SJCRH30 (cell line): ENCODE results near the gene C17orf67. TPM values are rescaled to one million over a fixed set of nuclear protein-coding genes. Genes with fewer than 3 reads are reported as not detected.

Experiments
- DNase-seq, 2 experiments: peaks; one replicate each; pipeline ENCODE4 v3.0.0-alpha.2; 2015 to 2020
- H3K27ac ChIP-seq: fragments of 250-450 bp; sonication (Bioruptor Pico); 2 replicates; pipeline ENCODE4 v1.5.1; 2020; ENCODE audit warnings: mild to moderate bottlenecking, moderate library complexity
- H3K27me3 ChIP-seq: fragments of 250-450 bp; sonication (Bioruptor Pico); 2 replicates; pipeline ENCODE4 v1.5.1; 2020; ENCODE audit warnings: mild to moderate bottlenecking, moderate library complexity
- H3K36me3 ChIP-seq: fragments of 250-450 bp; sonication (Bioruptor Pico); 2 replicates; pipeline ENCODE4 v1.5.1; 2020; ENCODE audit warnings: mild to moderate bottlenecking, moderate library complexity
- H3K4me1 ChIP-seq: fragments of 250-450 bp; sonication (Bioruptor Pico); 2 replicates; pipeline ENCODE4 v1.5.1; 2020; ENCODE audit warnings: mild to moderate bottlenecking, moderate library complexity
- H3K4me3 ChIP-seq: fragments of 250-450 bp; sonication (Bioruptor Pico); 2 replicates; pipeline ENCODE4 v1.5.1; 2020; ENCODE audit warnings: mild to moderate bottlenecking, moderate library complexity
- H3K9me3 ChIP-seq: fragments of 250-450 bp; sonication (Bioruptor Pico); replicated peaks from 2 replicates; pipeline ENCODE4 v1.5.1; 2020; ENCODE audit warnings: mild to moderate bottlenecking, moderate library complexity
- total RNA-seq: library from RNA; depleted of rRNA; stranded (reverse); fragments of >200 nt; shearing (Covaris generic); gene quantifications from 2 replicates; pipeline ENCODE4 v1.2.3, GENCODE V29; 2014

Gene C17orf67
- total RNA-seq, 1 experiment from 2014 or later = 1.5 TPM

DNA sequence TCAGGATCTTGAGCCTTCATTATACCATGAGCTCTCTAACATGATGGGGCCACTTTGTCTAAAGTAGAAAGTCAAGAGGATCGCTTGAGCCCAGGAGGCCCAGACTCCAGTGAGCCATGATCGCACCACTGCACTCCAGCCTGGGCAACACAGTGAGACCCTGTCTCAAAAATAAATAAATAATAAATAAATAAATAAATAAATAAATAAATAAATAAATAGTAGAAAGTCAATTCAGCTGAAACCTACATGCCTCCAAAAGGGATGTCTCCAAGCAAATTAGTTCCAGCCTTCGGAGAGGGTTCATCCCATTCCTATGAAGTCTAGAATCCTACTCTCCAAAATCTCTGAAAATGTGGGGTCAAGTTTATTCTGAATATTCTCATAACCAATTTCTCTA lies 26.0 kb downstream of the C17orf67 start:
- H3K4me1 ChIP-seq = peaks cover 15% of the 10 kb centered on the region
- H3K27me3 ChIP-seq = no peaks in the 10 kb centered on the region
- no peak for DNase-seq
- H3K27ac ChIP-seq = no peak overlapping the region
- no peaks in the 10 kb centered on the region for H3K36me3 ChIP-seq
- H3K4me3 ChIP-seq = no peak overlapping the region
- H3K9me3 ChIP-seq = no peaks in the 10 kb centered on the region

- Histone ChIP-seq H3K27me3 (no peaks in the 10 kb centered on the region), H3K9me3 (no peaks in the 10 kb centered on the region), H3K4me3 (no peak overlapping the region), H3K4me1 (peaks cover 8% of the 10 kb centered on the region; the same call in 1 of the 2 replicates), H3K36me3 (no peaks in the 10 kb centered on the region), H3K27ac (no peak overlapping the region)
- peak in 1 of 2 experiments; percentile 37 for DNase-seq
Observed at GRCh38 chr17:56806949-56807348, 26.8 kb downstream of the C17orf67 start.

DNA sequence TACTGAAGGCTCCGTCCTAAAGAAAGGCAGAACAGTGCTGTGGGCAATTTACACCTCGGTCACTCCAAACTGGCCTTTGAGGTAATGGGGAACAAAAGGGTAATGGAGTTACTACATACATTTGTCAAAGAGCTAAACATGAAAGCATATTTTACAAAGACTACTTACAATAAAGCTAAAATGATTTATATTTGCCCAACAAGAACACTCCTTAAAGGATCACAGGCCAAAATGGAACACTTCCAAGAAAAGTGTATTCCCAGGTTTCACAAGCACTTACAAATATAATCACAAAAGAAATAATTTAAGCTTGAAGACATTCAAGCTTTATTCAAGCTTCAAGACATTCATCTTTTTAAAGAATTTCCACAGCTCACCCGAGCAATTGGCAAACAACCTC lies 29.3 kb downstream of the C17orf67 start:
- Histone ChIP-seq H3K4me1 (0 out of 2 replicates have a peak, but pooled peaks cover 3% of the 10 kb centered on the region), H3K27ac (no peak overlapping the region), H3K9me3 (no peaks in the 10 kb centered on the region), H3K27me3 (no peaks in the 10 kb centered on the region), H3K4me3 (no peak overlapping the region), H3K36me3 (no peaks in the 10 kb centered on the region)
- DNase-seq = no peak

GRCh38 chr17:56803071-56803470 lies 30.6 kb downstream of the C17orf67 start:
- Histone ChIP-seq H3K9me3 (no peaks in the 10 kb centered on the region), H3K4me1 (0 out of 2 replicates have a peak, but pooled peaks cover 3% of the 10 kb centered on the region), H3K27ac (no peak overlapping the region), H3K27me3 (no peaks in the 10 kb centered on the region), H3K36me3 (no peaks in the 10 kb centered on the region), H3K4me3 (no peak overlapping the region)
- DNase-seq = no peak

GRCh38 chr17:56801459-56802178 lies 32.1 kb downstream of the C17orf67 start:
- Histone ChIP-seq H3K36me3 (no peaks in the 10 kb centered on the region), H3K9me3 (no peaks in the 10 kb centered on the region)

DNA sequence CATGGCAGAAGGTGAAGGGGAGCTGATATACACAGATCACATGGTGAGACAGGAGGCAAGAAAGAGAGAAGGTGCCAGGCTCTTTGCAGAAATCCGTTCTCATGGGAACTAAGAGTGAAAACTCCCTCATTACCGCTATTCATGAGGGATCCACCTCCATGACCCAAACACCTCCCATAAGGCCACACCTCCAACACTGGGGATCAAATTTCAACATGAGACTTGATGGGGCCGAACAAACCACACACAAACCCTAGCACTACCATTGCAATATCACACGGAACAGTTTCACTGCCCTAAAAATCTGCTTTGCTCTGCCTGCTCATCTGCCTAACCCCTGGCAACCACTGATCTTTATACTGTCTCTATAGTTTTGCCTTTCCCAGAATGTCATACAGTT lies 34.8 kb downstream of the C17orf67 start:
- H3K4me1 ChIP-seq = no peaks in the 10 kb centered on the region
- DNase-seq = peak; percentile 19 to 56
- H3K4me3 ChIP-seq = no peak overlapping the region
- H3K27me3 ChIP-seq = no peaks in the 10 kb centered on the region
- no peaks in the 10 kb centered on the region for H3K9me3 ChIP-seq
- H3K36me3 ChIP-seq = no peaks in the 10 kb centered on the region
- H3K27ac ChIP-seq = no peak overlapping the region

More at GRCh38 chr17:56801459-56802178, 32.1 kb downstream of the C17orf67 start:
- no peak overlapping the region for H3K27ac ChIP-seq
- H3K27me3 ChIP-seq = no peaks in the 10 kb centered on the region
- no peaks in the 10 kb centered on the region for H3K4me1 ChIP-seq
- no peak for DNase-seq
- H3K4me3 ChIP-seq = no peak overlapping the region

DNA sequence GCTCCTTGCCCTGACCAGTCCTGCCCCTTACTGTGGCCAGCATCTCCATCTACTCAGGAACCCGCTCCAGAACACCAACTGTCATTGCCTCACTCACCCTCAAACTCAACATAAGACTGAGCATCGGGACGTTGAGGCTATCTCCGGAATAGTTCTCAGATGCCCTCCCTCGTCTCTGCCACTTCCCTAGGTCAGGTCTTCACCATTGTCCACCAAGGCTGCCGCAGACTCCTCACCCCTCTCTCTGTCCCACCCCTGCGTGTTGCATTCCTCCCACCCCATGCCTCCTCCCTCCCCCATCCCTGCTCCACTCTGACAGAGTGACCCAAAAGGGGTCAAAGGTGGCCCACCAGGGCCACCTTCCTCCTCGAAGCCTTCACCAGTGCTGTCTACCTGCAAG lies 37.2 kb downstream of the C17orf67 start:
- H3K36me3 ChIP-seq = no peaks in the 10 kb centered on the region
- no peaks in the 10 kb centered on the region; the same call in 1 of the 2 replicates for H3K4me1 ChIP-seq
- H3K27me3 ChIP-seq = no peaks in the 10 kb centered on the region
- no peaks in the 10 kb centered on the region for H3K9me3 ChIP-seq
- DNase-seq = no peak
- no peak overlapping the region for H3K27ac ChIP-seq
- H3K4me3 ChIP-seq = no peak overlapping the region

GRCh38 chr17:56795221-56795865 lies 38.4 kb downstream of the C17orf67 start:
- no peaks in the 10 kb centered on the region; the same call in 1 of the 2 replicates for H3K4me1 ChIP-seq
- no peak overlapping the region for H3K27ac ChIP-seq

GRCh38 chr17:56793957-56794356 lies 39.8 kb downstream of the C17orf67 start:
- H3K9me3 ChIP-seq = no peaks in the 10 kb centered on the region
- DNase-seq = peak in 1 of 2 experiments; percentile 18
- no peak overlapping the region for H3K4me3 ChIP-seq
- H3K36me3 ChIP-seq = no peaks in the 10 kb centered on the region
- H3K27me3 ChIP-seq = no peaks in the 10 kb centered on the region
- H3K27ac ChIP-seq = no peak overlapping the region
- H3K4me1 ChIP-seq = no peaks in the 10 kb centered on the region; the same call in 1 of the 2 replicates

More at GRCh38 chr17:56795221-56795865, 38.4 kb downstream of the C17orf67 start:
- no peaks in the 10 kb centered on the region for H3K27me3 ChIP-seq
- no peaks in the 10 kb centered on the region for H3K36me3 ChIP-seq
- no peaks in the 10 kb centered on the region for H3K9me3 ChIP-seq
- no peak overlapping the region for H3K4me3 ChIP-seq
- no peak for DNase-seq

DNA sequence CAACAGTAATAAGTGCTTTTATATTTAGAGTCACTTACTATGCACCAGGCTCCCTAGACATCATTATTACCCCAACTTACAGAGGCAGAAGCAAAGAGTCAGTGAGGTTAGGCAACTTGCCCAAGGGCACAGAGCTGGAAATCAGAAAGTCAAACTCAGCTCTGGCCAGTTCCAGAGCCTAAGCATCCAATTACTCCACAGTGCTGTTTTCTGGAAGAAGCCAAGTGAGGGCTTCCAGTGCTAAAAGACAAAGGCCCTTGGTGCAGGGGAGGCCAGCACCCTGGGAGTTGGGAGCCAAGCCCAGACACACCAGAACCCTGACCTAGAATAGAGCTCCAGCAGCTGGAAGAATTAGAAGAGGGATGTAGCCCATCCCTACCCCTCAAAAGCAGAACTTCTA lies 40.2 kb downstream of the C17orf67 start:
- no peaks in the 10 kb centered on the region; the same call in 1 of the 2 replicates for H3K4me1 ChIP-seq
- DNase-seq = no peak
- H3K36me3 ChIP-seq = no peaks in the 10 kb centered on the region
- no peak overlapping the region for H3K4me3 ChIP-seq
- no peak overlapping the region for H3K27ac ChIP-seq
- H3K27me3 ChIP-seq = no peaks in the 10 kb centered on the region
- no peaks in the 10 kb centered on the region for H3K9me3 ChIP-seq

- H3K36me3 ChIP-seq = no peaks in the 10 kb centered on the region
Observed at GRCh38 chr17:56792267-56792666, 41.5 kb downstream of the C17orf67 start.

GRCh38 chr17:56786989-56787482 lies 46.7 kb downstream of the C17orf67 start:
- H3K4me3 ChIP-seq = no peak overlapping the region
- no peaks in the 10 kb centered on the region for H3K9me3 ChIP-seq
- no peaks in the 10 kb centered on the region for H3K36me3 ChIP-seq
- no peak overlapping the region for H3K27ac ChIP-seq
- H3K27me3 ChIP-seq = no peaks in the 10 kb centered on the region
- no peaks in the 10 kb centered on the region for H3K4me1 ChIP-seq
- DNase-seq = no peak

More at GRCh38 chr17:56792267-56792666, 41.5 kb downstream of the C17orf67 start:
- H3K27ac ChIP-seq = no peak overlapping the region
- H3K4me3 ChIP-seq = no peak overlapping the region
- H3K9me3 ChIP-seq = no peaks in the 10 kb centered on the region
- no peaks in the 10 kb centered on the region; the same call in 1 of the 2 replicates for H3K4me1 ChIP-seq
- DNase-seq = no peak
- no peaks in the 10 kb centered on the region for H3K27me3 ChIP-seq

DNA sequence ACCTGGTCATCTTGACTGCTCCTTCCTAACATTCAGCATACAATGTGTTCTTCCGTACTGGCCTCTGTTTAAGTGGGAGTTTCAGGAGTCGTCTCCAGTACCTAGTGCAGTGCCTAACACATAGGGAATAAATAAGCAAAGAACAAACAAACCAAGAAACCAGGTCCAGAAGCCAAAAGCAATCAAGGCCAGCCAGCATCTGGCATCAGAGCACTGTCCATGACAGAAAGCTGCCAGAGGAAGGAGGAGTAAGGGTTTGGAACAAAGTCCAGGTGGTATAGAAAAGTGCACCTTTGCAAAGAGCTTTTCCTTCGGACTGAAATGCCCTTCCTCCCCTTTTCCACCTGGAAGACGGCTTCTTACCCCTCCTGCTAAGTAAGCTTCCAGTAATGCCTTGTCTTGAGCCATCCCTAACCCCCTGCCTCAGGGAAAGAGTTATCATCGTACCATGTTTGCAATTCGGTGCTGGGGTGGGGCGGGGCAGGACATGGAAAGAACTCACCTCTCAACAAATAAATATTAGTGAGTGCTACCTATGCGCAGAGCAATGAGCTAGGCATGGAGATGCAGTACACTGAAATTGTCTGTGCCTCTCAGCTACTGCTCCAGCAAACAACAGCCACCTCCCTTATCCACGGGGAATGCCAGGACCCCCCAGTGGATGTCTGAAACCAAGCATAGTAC lies 47.6 kb downstream of the C17orf67 start:
- Histone ChIP-seq H3K27me3 (no peaks in the 10 kb centered on the region), H3K36me3 (no peaks in the 10 kb centered on the region), H3K27ac (no peak overlapping the region), H3K4me1 (no peaks in the 10 kb centered on the region), H3K4me3 (no peak overlapping the region), H3K9me3 (no peaks in the 10 kb centered on the region)
- no peak for DNase-seq

DNA sequence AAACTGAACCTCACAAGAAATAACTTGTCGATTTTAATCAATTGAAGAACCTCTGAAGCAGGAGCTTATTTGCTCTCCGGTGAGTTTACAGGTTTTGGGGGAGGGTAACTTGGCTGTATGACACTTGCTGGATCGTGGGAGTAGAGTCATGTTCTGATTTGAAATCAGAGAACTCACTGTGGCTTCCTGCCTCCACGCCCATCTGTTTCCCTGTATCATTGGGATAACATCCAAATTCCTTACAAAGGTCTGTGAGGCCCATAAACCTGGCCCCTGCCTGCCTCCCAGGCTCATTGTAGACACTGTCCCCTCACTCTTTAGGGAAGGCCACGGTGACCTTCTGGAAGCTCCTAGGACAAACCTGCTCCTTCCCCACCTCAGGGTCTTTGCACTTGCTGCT lies 48.3 kb downstream of the C17orf67 start:
- H3K4me1 ChIP-seq = no peaks in the 10 kb centered on the region
- no peak overlapping the region for H3K27ac ChIP-seq
- DNase-seq = no peak
- no peaks in the 10 kb centered on the region for H3K9me3 ChIP-seq
- H3K4me3 ChIP-seq = no peak overlapping the region
- no peaks in the 10 kb centered on the region for H3K27me3 ChIP-seq
- H3K36me3 ChIP-seq = no peaks in the 10 kb centered on the region

DNA sequence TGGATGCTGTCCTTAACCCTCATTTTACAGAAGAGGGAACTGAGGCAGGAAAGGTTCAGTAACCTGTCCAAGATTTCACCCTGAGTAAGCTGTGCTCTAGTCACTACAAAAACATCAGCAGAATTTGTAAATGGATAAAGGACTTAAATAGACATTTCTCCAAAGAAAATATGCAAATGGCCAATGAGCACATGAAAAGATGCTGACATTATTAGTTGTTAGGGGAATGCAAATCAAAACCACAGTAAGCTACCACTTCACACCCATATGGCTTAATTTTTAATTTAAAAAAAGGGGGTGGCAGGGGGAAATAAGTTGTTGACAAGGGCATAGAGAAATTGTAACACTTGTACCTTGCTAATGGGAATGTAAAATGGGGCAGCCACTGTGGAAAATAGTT lies 51.4 kb downstream of the C17orf67 start:
- Histone ChIP-seq H3K36me3 (no peaks in the 10 kb centered on the region), H3K4me1 (no peaks in the 10 kb centered on the region), H3K27ac (no peak overlapping the region), H3K27me3 (no peaks in the 10 kb centered on the region; the same call in 1 of the 2 replicates), H3K4me3 (no peak overlapping the region), H3K9me3 (no peaks in the 10 kb centered on the region)
- no peak for DNase-seq
